T-cell (primary cell): ENCODE results near the gene CAPN2. TPM values are rescaled to one million over a fixed set of nuclear protein-coding genes. Genes with fewer than 3 reads are reported as not detected.
"Not testable (repeated sequence)": the region's sequence is repeated elsewhere in the genome, so short reads cannot be mapped to it uniquely, and the experiment has no call there.

Experiments used
- ATAC-seq, 4 experiments: fragments of 200-7000 bp in 3 of 4; fragments of 150-1000 bp in 1 of 4; cut with Tn5 transposase; replicated peaks in 1 of 4; 1 replicate in 3 of 4; 2 replicates in 1 of 4; pipeline ENCODE4 v1.10.0; 2021; ENCODE audit warnings: moderate library complexity in 3 of 4, mild to moderate bottlenecking in 2 of 4, moderate number of reproducible peaks in 1 of 4
- CTCF ChIA-PET, 2 donors: fragments of 300-600 bp; sonication (Branson Sonifier 250); formaldehyde crosslinking; loops; one replicate each; lab custom pipeline; 2022; ENCODE audit warnings: antibody characterized with exemption in 2 of 2; lab: Charles Lee
- POLR2A ChIA-PET, 2 donors: fragments of 300-600 bp; sonication (Branson Sonifier 250); formaldehyde crosslinking; loops; one replicate each; lab custom pipeline; 2022; ENCODE audit warnings: antibody characterized with exemption in 2 of 2; lab: Charles Lee
- DNase-seq, 35 experiments: peaks; one replicate each; pipeline versions ENCODE4 v3.0.0 to v3.0.0-alpha.2; 2013 to 2023
- H3K27ac ChIP-seq: one replicate; pipeline ENCODE4 v1.5.1; 2013; ENCODE audit warnings: low read length
- H3K27me3 ChIP-seq, 2 experiments: replicated peaks in 1 of 2; 1 replicate in 1 of 2; 2 replicates in 1 of 2; pipeline versions ENCODE4 v1.6.1 to v1.7.0; 2013; ENCODE audit warnings: low read length in 1 of 2, mixed read lengths in 1 of 2; ENCODE audit not compliant: control insufficient read depth in 2 of 2, insufficient read depth in 2 of 2; ENCODE audit errors: extremely low read depth in 1 of 2
- H3K36me3 ChIP-seq, 2 donors: 1 replicate in 1 of 2; 2 replicates in 1 of 2; pipeline versions ENCODE4 v1.6.1 to v1.7.0; 2013; ENCODE audit warnings: low read length in 1 of 2; ENCODE audit not compliant: control insufficient read depth in 2 of 2, insufficient read depth in 1 of 2; ENCODE audit errors: extremely low read depth in 1 of 2
- H3K4me1 ChIP-seq, 2 experiments: 1 replicate in 1 of 2; 2 replicates in 1 of 2; pipeline versions ENCODE4 v1.6.1 to v1.7.0; 2013; ENCODE audit warnings: low read length in 2 of 2, mixed read lengths in 1 of 2; ENCODE audit not compliant: insufficient read depth in 2 of 2, control insufficient read depth in 1 of 2; ENCODE audit errors: extremely low read depth in 1 of 2
- H3K4me3 ChIP-seq, 2 donors: 1 replicate in 1 of 2; 2 replicates in 1 of 2; pipeline versions ENCODE4 v1.5.1 to v1.7.0; 2013; ENCODE audit warnings: mild to moderate bottlenecking in 2 of 2, low read length in 1 of 2, moderate library complexity in 1 of 2; ENCODE audit not compliant: control insufficient read depth in 1 of 2; ENCODE audit errors: extremely low read depth in 1 of 2
- H3K9me3 ChIP-seq: 2 replicates; pipeline ENCODE4 v1.7.0; 2013
- H3K27ac Mint-ChIP-seq, 2 donors: one replicate each; pipeline ENCODE4 v1.8.0; 2020 to 2021; ENCODE audit warnings: mild to moderate bottlenecking in 2 of 2, mixed read lengths in 2 of 2
- H3K27me3 Mint-ChIP-seq, 2 donors: one replicate each; pipeline ENCODE4 v1.8.0; 2021 to 2022; ENCODE audit warnings: mixed read lengths in 2 of 2
- H3K36me3 Mint-ChIP-seq: one replicate; pipeline ENCODE4 v1.8.0; 2021; ENCODE audit warnings: mixed read lengths
- H3K4me1 Mint-ChIP-seq, 3 donors: one replicate each; pipeline ENCODE4 v1.8.0; 2020 to 2022; ENCODE audit warnings: mixed read lengths in 3 of 3, mild to moderate bottlenecking in 1 of 3
- H3K4me3 Mint-ChIP-seq, 3 donors: one replicate each; pipeline ENCODE4 v1.8.0; 2020 to 2022; ENCODE audit warnings: mild to moderate bottlenecking in 3 of 3, mixed read lengths in 3 of 3, moderate library complexity in 3 of 3
- H3K9me3 Mint-ChIP-seq, 3 donors: one replicate each; pipeline ENCODE4 v1.8.0; 2020 to 2022; ENCODE audit warnings: mixed read lengths in 3 of 3
- WGBS: methylation state at CpG from one replicate; pipeline ENCODE4 v1.1.5; 2013; ENCODE audit warnings: missing lambda C conversion rate; ENCODE audit not compliant: insufficient coverage; 5-methylcytosine and 5-hydroxymethylcytosine counted together
- total RNA-seq, 35 experiments: library from RNA in 6 of 35; stranded (reverse) in 6 of 35; fragments of 120-200 nt in 1 of 35; gene quantifications; one replicate each; pipeline versions ENCODE4 v1.2.1 to v1.2.4 and lab custom pipeline; 2013 to 2026

The CAPN2 gene
- total RNA-seq, 5 donors from 2014 or later (not counting 1 experiment from before 2014, with no cell fraction given) = 146 to 206 (median 169) TPM

- POLR2A ChIA-PET = interaction anchor here in 1 of 2 donors (0.6 kb wide), 2 partner anchors 290 to 1030 kb away, joined by 6 to 10 read pairs; no protein-coding TSS in a partner anchor
Observed at GRCh38 chr1:223732993-223733798, 20.9 kb downstream of the CAPN2 start.

GRCh38 chr1:223733898-223734852 is 21.8 kb downstream of the CAPN2 start:
- DNase-seq (no peak), ATAC-seq (no peak)
- Mint-ChIP-seq H3K27me3 (no peaks in the 10 kb centered on the region), H3K4me3 (peak overlapping the region in 1 of 3 donors; percentile 24), H3K36me3 (peaks cover 32% of the 10 kb centered on the region), H3K4me1 (peaks cover 14 to 46% (median 29%) of the 10 kb centered on the region in 3 donors), H3K9me3 (no peaks in the 10 kb centered on the region), H3K27ac (peak overlapping the region; percentile 59 to 71)
- POLR2A ChIA-PET = interaction anchor here in 1 of 2 donors (0.6 kb wide), 1 partner anchor 289 kb away, joined by 6 read pairs; no protein-coding TSS in a partner anchor
- H3K27me3 ChIP-seq = no peaks in the 10 kb centered on the region
- H3K27ac ChIP-seq = no peak overlapping the region
- peaks cover 0 to 32% of the 10 kb centered on the region in 2 experiments for H3K4me1 ChIP-seq
- H3K9me3 ChIP-seq = no peaks in the 10 kb centered on the region
- no peak overlapping the region for H3K4me3 ChIP-seq
- 90% methylated on average over 16 of the region's 20 CpGs for WGBS
- CTCF ChIA-PET = no interaction called here
- peaks cover 3 to 50% of the 10 kb centered on the region in 2 donors for H3K36me3 ChIP-seq

More at GRCh38 chr1:223732993-223733798, 20.9 kb downstream of the CAPN2 start:
- CTCF ChIA-PET = interaction anchor here (0.6 to 1.4 kb wide), 2 partner anchors 16 to 1030 kb away, joined by 3 read pairs; no protein-coding TSS in a partner anchor
- Mint-ChIP-seq H3K27me3 (no peaks in the 10 kb centered on the region), H3K36me3 (peaks cover 36% of the 10 kb centered on the region), H3K27ac (peak overlapping the region; percentile 55 to 59), H3K4me1 (peaks cover 23 to 53% (median 36%) of the 10 kb centered on the region in 3 donors), H3K4me3 (no peak overlapping the region), H3K9me3 (no peaks in the 10 kb centered on the region)
- Histone ChIP-seq H3K4me1 (peaks cover 0 to 38% of the 10 kb centered on the region in 2 experiments), H3K27me3 (no peaks in the 10 kb centered on the region), H3K9me3 (no peaks in the 10 kb centered on the region), H3K36me3 (peaks cover 3 to 51% of the 10 kb centered on the region in 2 donors), H3K27ac (no peak overlapping the region), H3K4me3 (no peak overlapping the region)
- 94% methylated on average over 2 of the region's 6 CpGs for WGBS
- DNase-seq (no peak), ATAC-seq (no peak)

GRCh38 chr1:223736638-223737037 is 24.3 kb downstream of the CAPN2 start:
- H3K27me3 Mint-ChIP-seq, DNase-seq, CTCF ChIA-PET, ATAC-seq, H3K9me3 Mint-ChIP-seq, H3K4me3 Mint-ChIP-seq, H3K9me3 ChIP-seq, H3K4me3 ChIP-seq, H3K27me3 ChIP-seq, H3K27ac ChIP-seq: not testable (repeated sequence)
- no CpG with 5 or more reads among the region's 5 CpGs for WGBS
- Mint-ChIP-seq H3K4me1 (peaks cover 8 to 36% (median 18%) of the 10 kb centered on the region in 3 donors), H3K27ac (peak overlapping the region in 1 of 2 donors; percentile 78), H3K36me3 (peaks cover 21% of the 10 kb centered on the region)
- POLR2A ChIA-PET = interaction anchor here in 1 of 2 donors (0.5 kb wide), 1 partner anchor 689 kb away, joined by 4 read pairs; no protein-coding TSS in a partner anchor
- Histone ChIP-seq H3K36me3 (peaks cover 6 to 55% of the 10 kb centered on the region in 2 donors), H3K4me1 (peaks cover 0 to 23% of the 10 kb centered on the region in 2 experiments)

- no peak for ATAC-seq
- no peak for DNase-seq
- ChIA-PET POLR2A (interaction anchor here in 1 of 2 donors (0.5 kb wide), 1 partner anchor 688 kb away, joined by 4 read pairs; no protein-coding TSS in a partner anchor), CTCF (interaction anchor here in 1 of 2 donors (1.1 kb wide), 1 partner anchor 12 kb away, joined by 4 read pairs; no protein-coding TSS in a partner anchor)
- Histone ChIP-seq H3K9me3 (no peaks in the 10 kb centered on the region), H3K4me1 (peaks cover 0 to 20% of the 10 kb centered on the region in 2 experiments), H3K27ac (no peak overlapping the region), H3K36me3 (peaks cover 6 to 53% of the 10 kb centered on the region in 2 donors), H3K27me3 (no peaks in the 10 kb centered on the region), H3K4me3 (no peak overlapping the region)
- Mint-ChIP-seq H3K4me1 (peaks cover 4 to 30% (median 13%) of the 10 kb centered on the region in 3 donors), H3K9me3 (no peaks in the 10 kb centered on the region), H3K27ac (peak overlapping the region; percentile 49 to 78), H3K4me3 (no peak overlapping the region), H3K36me3 (peaks cover 16% of the 10 kb centered on the region), H3K27me3 (no peaks in the 10 kb centered on the region)
- 95% methylated on average over 5 of the region's 7 CpGs for whole genome bisulfite sequencing
Observed at GRCh38 chr1:223737342-223737741, 25.0 kb downstream of the CAPN2 start.

- ATAC-seq = no peak
Observed at GRCh38 chr1:223738465-223739365, 26.4 kb downstream of the CAPN2 start.

More at GRCh38 chr1:223738465-223739365, 26.4 kb downstream of the CAPN2 start:
- no peak overlapping the region for H3K27ac ChIP-seq
- H3K27me3 ChIP-seq = no peaks in the 10 kb centered on the region
- Mint-ChIP-seq H3K27ac (peak overlapping the region; percentile 17 to 73), H3K9me3 (no peaks in the 10 kb centered on the region), H3K36me3 (peaks cover 22% of the 10 kb centered on the region), H3K4me1 (peaks cover 4 to 22% (median 8%) of the 10 kb centered on the region in 3 donors), H3K27me3 (no peaks in the 10 kb centered on the region), H3K4me3 (no peak overlapping the region)
- no peak for DNase-seq
- ChIA-PET CTCF (interaction anchor here in 1 of 2 donors (0.7 to 1.1 kb wide), 4 partner anchors 8 to 42 kb away, joined by 3 to 4 read pairs (median 4); no protein-coding TSS in a partner anchor), POLR2A (interaction anchor here in 1 of 2 donors (0.5 kb wide), 1 partner anchor 57 kb away, joined by 3 read pairs; no protein-coding TSS in a partner anchor)
- 92% methylated on average over 5 of the region's 14 CpGs for WGBS
- H3K36me3 ChIP-seq = peaks cover 6 to 52% of the 10 kb centered on the region in 2 donors
- no peak overlapping the region for H3K4me3 ChIP-seq
- peaks cover 0 to 18% of the 10 kb centered on the region in 2 experiments for H3K4me1 ChIP-seq
- no peaks in the 10 kb centered on the region for H3K9me3 ChIP-seq
